Neural cell (in vitro differentiated cells): Measurements from ENCODE around the gene RPAP2.

Experiments used
- CTCF ChIP-seq: fragments of 450-650 bp; IDR thresholded peaks from 2 replicates; pipeline ENCODE4 v1.5.1; 2014; ENCODE audit warnings: antibody characterized with exemption, mild to moderate bottlenecking, moderate library complexity; ENCODE audit not compliant: poor library complexity, severe bottlenecking
- EZH2 ChIP-seq: fragments of 200-600, 300-800 bp; shearing (Covaris generic), sonication (generic); IDR thresholded peaks from 2 replicates; pipeline ENCODE4 v1.6.1; 2014; ENCODE audit warnings: antibody characterized with exemption, low read length, borderline replicate concordance, mild to moderate bottlenecking; ENCODE audit not compliant: insufficient read depth, poor library complexity, severe bottlenecking
- MXI1 ChIP-seq: fragments of 450-650 bp; conservative IDR thresholded peaks from 2 replicates; pipeline ENCODE4 v1.6.1; 2014; ENCODE audit warnings: antibody characterized with exemption, mild to moderate bottlenecking; ENCODE audit not compliant: poor library complexity, severe bottlenecking

GRCh38 chr1:92365378-92366039 is 66.7 kb downstream of the RPAP2 start:
- no peak for TF ChIP-seq MXI1
- TF ChIP-seq EZH2: no peak
- no peak for TF ChIP-seq CTCF
